Fibroblast of skin of right quadriceps (primary cell): ENCODE measurements around the gene SCAANT1.

Experiments
- DNase-seq: peaks from one replicate; pipeline ENCODE4 v3.0.0-alpha.2; 2013

The SCAANT1 gene

DNA sequence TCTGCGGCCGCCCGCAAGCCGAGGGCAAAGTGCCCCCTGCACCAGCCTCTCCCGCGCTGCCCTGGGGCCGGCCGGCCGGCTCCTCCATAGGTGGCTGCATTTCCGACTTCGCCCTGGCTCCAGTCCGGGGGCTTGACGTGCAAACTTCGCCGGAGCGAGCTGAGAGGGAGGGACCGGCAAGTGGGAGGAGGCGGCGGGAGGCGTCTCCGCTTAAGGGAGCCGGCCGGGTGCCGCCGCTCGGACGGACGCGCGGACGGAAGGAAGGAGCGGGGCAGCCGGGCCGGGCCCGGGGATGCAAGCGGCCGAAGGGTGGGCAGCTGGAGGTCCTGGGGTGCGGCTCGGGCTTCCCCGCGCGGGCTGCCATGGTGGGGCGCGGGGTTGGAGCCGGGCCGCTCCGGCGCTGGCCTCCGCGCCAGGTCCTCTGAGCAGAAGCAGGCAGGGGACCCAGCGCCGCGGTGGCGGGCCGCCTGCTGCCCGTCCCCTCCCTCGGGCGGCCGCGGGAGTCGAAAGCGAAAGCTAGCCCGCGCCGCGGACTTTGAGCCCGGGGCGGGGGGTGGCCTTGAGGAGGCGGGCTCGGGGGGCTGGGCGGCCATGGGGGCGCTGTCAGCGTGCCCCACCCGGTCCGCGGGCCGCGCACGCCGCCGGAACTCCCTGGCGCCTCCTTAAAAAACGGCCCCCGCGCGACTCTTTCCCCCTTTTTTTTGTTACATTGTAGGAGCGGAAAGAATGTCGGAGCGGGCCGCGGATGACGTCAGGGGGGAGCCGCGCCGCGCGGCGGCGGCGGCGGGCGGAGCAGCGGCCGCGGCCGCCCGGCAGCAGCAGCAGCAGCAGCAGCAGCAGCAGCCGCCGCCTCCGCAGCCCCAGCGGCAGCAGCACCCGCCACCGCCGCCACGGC, at the start of gene SCAANT1:
Gene SCAANT1 (minus strand): TSS at position 511 of the 895 bp plus-strand sequence.
- DNase-seq: peak; percentile 90

DNA sequence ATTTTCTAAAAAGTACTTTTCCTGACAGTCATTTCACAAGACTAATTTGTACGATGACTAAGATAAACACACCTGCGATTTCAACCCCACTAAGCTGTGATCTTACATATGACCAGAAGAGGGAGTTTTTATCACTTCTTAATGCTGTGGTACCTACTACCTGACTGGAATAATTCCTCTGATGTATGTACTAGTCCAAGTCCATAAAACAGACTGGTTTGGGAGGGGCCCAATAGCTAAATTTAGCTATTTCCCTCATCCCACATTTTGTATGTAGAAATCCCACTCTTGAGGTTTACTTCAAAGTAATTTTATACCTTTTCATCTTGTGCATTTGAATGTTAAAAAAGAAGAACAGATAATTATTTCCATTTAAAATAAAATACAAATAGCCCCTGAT, 49.7 kb upstream of the SCAANT1 start:
- DNase-seq: no peak

DNA sequence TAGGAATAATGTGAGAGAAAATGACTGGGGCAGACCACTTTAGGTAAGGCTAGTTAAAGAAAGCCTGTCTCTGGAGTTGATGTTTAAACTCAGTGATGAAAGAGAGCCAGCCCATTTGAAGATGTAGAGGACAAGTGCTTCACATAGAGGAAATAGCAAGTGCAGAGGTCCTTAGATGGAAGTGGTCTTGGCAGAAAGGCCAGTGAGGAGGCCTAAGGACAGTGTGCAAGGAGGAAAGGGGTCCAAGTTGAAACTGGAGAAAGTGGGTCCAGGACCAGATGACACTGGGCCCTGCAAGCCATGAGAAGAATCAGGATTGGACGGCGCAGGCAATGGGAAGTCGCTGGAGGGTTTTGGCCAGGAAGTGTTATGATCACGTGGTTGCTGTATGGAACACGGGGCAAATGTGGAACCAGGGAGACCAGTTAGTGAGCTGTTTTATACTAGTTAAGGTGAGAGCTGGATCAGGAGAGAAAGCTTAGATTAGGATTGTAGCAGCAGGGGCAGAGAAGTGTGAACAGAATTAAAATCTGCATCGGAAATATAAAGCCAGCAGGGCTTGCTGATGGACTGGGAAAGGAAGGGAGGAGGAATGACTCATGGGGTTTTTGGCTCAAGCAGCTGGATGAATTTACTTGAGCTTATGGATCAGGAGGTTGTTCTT, 48.0 kb upstream of the SCAANT1 start:
- peak; percentile 62 for DNase-seq

DNA sequence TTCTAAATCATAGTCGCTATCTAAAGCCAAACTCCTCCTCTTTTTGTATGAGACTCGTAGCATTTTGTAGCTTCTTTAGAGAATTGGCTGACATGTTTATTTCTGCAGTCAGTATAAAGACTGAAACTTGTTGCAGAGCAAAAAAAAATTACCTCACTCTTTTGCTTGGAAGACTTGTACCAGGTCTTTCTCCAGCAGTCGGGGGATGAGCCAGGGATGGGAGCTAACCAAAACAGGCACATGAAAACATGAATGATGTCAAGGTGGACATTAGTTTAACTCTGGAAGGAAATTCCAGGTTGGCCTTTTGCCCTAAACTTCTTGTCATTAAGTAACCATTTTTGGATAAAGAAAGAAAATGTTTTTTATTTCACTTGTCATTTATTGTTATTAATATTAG, 47.0 kb upstream of the SCAANT1 start:
- DNase-seq: no peak

DNA sequence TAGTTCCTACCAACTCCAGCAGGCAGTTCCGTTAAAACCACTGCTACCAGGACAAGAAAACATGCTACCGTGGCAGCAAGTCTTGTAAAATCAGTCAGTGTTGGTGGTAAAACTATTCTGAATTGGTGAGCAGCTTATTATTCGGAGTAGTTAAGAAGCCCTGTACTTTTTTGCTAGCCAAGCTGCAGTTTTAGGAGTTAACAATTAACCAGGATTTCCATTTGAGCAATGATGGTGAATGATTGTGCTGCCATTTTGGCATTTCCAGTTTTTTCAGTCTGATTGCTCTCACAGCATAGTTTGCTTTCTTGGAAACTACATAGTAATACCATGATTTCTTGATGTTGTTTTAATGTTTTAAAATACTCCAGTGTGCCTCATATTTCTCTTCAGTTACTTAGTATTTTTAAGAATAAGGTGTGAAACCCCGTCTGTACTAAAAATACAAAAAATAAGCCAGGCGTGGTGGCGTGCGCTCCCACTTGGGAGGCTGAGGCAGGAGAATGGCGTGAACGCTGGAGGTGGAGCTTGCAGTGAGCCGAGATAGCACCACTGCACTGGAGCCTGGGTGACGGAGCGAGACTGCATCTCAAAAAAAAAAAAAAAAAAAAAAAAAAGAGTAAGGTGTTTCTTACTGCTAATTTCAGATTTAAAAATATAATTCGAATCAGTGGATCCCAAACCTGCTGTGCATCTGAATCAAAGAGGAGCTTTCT, 43.8 kb upstream of the SCAANT1 start:
- DNase-seq: no peak

DNA sequence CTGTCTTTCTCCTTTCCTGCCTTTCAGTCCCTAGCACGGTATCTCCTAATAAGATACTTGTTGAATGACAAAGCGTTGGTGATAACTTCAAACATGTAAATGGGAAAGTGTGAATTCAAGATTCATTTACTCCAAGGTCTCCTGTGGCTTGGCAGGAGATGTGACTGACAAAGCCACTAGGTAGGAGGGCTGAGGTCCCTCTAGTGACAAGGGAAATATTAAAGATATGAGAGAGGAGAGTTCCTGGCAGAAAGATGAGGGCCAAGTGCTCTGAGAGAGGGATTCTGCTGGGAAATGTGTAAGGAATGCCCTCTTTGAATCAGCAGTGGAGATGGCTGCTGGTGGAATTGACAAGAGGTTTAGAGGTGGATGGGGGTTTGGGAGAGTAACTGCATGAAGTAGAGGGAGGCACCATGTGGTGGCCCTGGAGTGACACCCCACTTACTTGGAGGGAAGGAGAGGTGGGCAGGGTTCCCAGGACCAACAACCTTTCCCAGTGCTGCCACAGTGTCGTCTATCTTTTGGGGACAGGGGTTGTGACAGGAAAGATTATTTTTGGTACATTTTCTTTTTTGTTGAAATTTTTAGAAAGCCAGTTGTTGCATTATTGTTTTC, 43.0 kb upstream of the SCAANT1 start:
- DNase-seq: no peak

DNA sequence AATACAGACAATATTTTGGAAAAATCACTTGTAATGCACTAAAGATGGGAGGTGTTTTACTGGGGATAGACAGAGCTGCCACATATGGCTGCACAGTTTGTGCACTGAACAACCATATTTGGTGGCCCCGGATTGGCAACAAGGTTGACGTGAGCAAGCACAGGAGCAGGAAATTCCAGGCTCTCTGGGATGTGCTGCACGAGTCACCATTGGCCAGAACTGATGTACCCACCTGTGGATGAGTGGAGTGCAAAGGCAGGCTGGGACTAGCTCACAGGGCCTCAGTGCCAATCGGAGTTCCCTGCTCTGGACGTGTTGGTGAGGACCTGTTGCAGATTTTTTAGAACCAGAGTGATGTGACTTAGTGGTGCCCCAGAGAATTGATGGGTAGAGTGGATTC, 42.0 kb upstream of the SCAANT1 start:
- DNase-seq: no peak

DNA sequence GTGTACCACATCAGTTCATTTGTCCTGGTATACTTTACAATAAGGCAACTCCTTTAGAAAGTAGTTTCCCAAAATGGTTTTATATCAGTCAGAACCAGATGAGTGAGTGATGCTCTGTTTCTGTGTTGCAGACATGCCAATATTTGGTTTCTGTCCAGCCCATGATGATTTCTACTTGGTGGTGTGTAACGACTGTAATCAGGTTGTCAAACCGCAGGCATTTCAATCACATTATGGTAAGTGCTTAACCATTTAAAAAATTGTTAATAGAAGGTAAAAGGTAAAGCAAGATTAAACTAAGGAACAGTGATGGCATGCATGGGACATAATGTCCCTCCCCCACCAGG, 40.0 kb upstream of the SCAANT1 start:
- DNase-seq: no peak

DNA sequence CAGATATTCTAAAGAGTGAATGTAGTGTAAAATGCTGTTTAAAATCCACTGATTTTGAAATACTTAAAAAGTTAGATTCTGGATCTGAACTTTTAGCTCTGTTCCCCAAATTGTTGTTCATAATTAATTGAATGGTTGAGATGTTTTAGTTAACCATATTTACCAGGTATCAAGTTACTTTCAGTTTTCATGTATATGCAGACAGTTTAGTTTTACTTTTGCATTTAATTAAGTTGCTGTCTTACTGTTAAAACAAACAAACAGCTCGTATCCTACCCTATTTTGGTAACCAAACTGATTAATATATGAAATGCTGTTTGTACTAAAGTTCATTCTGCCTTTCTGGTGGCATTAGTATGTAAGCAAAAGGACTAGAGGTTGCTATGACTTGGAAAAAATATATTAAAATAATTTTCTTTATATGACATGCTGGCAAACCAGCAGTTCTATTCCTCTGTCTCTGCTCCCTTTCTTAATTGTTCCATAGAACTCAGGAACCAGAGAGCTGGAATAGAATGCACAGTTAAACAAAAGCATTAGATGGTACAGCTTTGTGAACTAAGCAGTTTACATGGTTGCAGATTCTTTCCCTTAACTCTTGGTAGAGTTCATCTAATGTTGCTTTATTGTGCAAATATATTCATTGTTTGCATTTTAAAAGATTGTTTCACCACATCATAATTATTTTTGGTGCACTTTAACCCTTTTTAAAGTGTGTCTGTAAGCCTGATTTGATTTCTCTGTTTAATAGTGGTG, 39.5 kb upstream of the SCAANT1 start:
- DNase-seq: no peak

DNA sequence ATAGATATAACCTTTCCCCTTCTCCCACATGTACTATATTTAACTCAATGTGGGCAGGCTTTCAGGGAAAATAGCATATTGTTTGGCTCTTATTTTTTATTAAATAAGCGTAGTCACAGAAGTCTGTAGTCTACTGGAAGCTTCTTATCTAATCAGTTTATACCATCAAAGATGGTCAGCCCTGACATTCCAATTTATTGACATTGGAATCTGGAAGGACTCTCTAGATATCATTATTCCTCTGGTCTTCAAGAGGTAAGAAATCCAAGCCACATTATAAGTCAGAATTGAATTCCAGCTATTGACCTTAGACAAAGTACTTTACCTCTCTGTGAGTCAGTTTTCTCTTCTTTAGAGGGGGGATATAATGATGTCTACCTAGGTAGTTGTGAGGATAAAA, 38.5 kb upstream of the SCAANT1 start:
- DNase-seq: no peak

DNA sequence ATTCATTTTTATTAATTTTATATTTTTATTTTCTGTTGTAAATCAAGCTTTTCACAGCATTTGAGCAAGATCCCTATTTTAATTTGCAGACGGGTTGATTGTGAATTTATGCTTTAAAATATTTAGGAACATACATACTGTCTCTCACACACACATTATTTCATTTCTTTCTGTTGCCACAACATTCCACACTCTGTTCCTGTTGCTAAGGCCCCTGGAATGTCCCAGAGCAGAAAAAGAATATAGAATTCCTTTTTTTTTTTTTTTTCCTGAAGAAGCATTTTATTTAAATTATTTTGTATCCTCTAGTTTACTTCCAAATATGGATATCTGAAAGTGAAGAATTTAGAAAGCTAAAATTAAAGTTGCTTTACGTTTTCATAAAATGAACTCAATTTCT, 36.8 kb upstream of the SCAANT1 start:
- peak; percentile 86 for DNase-seq

DNA sequence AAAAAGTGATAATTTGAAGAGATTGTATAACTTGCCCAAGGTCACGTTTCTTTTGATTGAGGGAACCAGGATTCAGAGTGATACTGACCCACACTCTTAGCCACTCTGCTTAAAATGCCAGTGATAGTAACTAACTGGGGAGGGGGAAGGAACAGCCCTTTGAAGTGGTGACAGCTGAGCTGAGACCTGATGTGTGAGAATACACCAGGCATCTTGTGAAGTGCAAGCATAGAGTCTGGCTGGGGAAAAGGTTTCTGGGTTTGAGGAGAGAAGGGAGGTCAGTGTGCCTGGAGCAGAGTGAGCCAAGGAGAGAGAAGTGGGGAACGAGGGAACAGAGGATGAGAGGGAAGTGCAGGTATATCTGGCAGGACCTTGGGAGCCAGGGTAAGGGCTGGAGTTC, 35.4 kb upstream of the SCAANT1 start:
- DNase-seq: no peak

DNA sequence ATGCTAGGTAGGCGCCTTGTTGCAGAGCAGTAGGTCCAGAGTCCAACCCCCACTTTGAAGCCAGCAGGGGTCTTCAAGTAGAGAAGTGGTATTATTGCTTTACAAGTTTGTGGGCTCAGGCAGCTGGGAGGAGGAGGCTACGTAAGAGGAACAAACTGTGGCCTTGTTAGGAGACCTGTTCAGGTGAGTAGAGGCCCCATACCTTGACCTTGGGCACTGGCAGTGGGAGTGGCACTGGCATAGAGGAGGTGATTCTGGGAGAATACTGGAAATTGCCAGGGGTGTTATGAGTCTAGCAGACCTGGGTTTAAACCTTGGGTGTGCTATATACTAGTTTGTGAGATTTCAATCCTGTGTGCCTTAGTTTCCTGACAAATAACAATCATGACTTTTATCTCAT, 34.6 kb upstream of the SCAANT1 start:
- no peak for DNase-seq

DNA sequence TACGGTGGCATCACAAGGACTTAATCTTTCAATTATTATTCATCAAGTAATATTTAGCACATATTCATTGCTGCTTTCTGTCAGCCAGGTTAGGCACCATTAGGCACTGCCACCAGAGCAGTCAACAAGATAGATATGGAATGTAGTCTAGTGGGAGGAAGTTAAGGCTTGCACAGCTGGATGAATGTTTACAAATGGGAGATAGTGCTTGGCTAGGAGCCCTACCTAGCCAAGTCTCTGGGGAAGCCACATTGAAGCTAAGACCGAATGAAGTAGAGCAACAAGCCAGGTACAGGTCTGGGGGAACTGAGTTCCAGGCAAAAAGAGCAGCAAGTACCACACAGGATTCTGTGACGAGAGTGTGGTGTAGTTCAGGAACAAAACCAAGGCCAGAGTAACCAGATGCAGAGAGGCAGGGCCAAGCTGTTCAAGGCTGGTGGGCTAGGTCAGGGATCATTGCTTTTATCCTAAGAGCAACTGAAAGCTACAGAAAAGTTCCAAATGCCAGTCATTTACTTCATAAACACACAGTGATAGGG, 33.4 kb upstream of the SCAANT1 start:
- no peak for DNase-seq

DNA sequence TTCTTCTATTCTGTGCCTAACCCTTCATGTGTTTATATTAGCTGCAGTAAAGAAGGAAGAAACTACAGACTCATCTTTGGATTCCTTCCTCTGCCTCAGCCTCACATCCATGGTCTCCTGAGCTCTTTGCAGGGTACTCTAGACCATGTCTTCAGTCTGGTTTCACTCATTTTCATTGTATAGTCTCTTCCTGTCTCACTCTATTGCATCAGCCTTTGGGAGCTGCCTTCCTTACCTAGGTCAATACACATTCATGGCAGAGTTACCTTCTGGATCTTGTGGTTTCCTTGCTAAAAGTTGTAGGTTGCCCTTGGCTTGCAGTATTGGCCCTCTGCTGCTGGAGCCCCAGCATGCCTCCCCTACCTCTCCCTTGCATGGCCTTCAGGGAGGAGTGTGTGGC, 31.5 kb upstream of the SCAANT1 start:
- DNase-seq: no peak

DNA sequence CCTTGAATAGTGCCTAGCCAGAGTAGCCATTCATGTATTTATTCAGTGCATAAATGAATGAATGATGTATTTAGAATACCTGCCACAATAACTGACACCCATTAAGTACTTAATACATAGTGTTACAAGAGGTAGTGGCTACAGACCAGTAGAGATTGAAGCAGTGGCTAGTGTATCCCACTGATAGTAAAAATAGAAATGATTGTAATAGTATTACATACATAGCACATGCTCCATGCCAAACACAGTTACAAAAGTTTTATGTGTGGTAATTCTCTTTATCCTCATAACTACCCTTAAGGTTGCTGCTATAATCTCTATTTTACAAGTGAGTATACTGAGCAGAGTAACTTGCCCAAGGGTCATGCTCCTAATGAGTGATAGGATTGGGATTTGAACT, 30.3 kb upstream of the SCAANT1 start:
- DNase-seq: no peak

DNA sequence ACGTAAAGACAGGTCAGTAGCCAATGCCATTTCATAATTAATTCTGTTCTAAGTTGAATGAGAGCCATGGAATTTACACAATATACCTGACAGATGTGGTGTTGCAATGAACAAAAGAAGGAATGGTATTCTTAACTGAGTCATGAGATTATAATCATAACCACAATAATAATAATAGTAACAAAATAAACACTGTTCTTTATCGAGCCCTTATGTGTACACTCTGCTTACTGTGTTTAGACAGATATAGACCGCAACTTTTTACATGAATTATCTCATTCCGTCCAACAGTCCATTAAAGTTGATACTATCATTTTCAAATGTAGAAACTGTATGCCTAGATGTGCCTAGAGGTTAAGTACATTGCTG, 28.2 kb upstream of the SCAANT1 start:
- peak; percentile 42 for DNase-seq

DNA sequence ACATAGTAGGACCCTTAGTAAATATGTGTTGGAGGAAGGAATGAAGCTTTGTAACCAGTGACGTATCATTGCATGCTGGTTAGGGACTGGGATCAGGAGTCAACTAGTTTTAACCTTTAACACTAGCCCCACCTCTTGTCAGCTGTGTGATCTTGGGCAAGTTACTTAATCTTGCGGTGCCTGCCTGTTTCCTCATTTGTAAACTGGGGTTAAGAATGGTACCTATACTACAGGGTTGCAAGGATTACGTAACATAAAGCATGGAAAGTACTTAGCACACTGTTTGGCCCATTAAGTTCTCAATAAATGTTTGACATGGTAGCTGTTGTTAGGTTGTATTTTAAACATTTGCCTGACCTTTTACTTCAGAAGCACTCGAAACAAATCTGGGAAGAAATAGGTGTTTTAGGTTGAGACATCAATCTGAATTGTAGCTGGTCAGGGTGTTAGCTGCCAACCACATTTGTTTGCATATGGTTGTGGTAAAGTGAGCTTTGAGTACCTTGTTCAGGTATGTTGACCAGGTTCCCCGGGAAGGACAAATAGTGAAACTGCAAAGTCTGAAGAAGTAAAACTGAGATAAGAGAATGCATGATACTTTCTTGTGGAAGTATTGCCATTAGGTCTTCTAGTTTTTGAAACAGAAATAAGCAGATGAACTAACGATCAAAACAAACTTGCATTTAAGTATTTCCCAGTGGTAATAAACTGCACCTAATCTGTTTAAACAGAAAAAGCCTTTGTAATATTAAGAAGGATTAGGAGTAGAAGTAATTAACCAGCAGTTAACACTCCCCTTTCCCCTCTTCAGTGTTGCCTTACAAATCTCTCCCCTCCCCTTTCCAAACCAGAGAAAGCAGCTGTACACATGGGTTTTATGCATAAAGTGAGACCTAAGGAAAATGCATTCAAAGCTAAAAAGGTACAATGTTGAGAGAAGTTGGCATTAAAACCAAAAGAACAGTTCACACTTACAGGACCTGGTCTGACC, 25.8 kb upstream of the SCAANT1 start:
- DNase-seq: no peak

DNA sequence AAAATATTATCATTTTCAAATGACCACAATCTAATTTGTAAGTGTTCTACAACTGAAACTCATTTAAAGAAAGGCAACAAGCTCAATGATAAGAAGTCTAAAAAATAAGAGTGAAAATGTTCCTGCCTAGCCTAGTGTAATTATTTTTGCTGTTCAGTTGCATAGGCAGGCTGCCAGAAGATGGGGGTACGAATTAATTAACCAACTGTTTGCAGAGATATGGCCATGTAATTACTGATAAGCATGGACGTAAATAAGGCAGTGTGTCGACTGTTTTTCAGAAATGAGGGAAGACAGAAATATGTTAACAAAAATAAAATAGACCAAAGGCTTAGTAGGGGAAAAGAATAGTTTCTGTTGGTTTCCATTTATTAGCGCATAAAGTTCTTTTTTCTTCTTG, 24.7 kb upstream of the SCAANT1 start:
- DNase-seq: no peak

DNA sequence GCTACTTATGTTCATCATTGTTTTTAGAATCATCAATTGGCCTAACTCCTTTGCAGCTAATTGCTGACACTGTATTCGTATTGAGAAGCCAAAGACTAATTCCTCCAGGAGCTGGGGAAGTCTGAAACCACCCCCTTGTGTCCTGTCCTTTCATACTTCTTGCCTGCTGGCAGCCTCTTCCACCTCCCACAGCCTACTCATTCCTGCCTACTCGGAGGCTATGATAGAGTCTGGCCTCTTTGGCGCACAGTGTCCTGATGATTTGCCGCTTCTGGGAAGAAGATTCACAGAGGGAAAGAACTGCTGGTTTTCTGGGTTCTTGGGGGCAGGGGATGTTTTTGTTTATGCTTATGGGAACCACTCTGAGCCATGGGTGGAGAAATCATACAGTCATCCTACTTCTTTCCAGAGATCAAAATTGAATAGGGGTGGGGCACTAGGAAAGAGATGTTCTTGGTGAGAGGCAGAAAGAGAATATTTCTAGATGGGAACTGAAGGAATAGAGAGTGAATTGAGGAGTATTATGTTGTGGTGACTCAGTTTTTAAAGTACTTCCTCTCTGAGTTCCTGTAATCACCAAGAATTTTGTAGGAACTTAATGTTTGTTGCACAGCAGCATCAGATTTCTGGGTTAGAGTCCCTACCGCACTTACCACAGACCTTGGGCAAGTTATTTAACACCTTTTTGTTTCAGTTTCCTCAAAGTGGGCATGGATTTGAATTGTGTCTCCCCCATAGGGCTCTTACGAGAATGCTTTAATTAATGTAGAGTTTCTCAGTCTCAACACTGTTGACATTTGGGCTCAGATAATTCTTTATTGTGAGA, 22.1 kb upstream of the SCAANT1 start:
- DNase-seq: no peak
